HG03025 (cell line): Measurements from ENCODE around the gene SLC26A11.
"Not testable (repeated sequence)": the region's sequence is repeated elsewhere in the genome, so short reads cannot be mapped to it uniquely, and the experiment has no call there.

Source experiments
- ATAC-seq: cut with Tn5 transposase; IDR thresholded peaks from one replicate; pipeline ENCODE4 v1.9.1; 2021; ENCODE audit warnings: mild to moderate bottlenecking, moderate library complexity; ENCODE audit not compliant: unreplicated experiment, low FRiP score

SLC26A11 gene

DNA sequence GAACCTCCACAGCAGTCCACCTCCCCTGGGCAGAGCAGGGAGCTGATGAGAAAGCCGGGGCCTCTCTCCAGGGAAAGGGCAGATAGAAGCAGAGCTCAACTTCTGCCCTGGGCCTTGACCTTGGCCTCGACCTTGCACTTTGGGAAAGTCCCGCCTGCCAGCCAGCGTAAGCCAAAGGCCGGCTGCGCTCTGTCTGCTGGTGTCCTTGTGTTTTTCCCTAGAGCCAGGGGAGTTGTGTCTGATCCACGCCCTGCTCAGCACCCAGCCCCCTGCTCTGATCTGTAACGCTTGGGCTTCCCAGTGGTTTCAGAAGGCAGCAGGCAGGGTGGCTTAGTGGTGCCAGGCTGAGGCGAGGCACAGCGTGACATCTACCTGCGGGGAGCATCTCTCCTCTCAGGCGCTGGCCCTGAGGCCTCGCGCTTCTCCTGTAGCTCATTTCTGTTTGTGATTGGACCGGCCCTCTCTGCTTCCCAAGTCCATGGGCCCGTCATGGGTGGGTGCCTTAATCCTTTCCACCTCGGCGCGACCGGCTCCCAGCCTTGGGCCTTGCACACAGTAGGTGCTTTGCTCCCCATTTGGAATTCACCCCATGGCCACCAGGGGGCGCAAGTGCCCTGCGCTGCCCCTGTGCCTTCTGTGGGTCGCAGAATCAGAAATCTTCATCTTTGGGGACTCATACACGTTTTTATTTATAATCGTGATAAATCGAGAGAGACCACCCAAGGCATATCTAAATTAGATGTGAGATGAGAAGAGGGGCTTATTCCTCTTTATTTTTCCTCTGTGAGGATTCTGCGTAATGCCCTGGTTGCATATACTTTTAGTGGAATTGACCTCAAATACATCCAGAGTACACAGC is 24.3 kb upstream of the SLC26A11 start:
- no peak for ATAC-seq

GRCh38 chr17:80196652-80197051 is 23.6 kb upstream of the SLC26A11 start:
- no peak for ATAC-seq

GRCh38 chr17:80198144-80198661 is 22.0 kb upstream of the SLC26A11 start:
- ATAC-seq = no peak

DNA sequence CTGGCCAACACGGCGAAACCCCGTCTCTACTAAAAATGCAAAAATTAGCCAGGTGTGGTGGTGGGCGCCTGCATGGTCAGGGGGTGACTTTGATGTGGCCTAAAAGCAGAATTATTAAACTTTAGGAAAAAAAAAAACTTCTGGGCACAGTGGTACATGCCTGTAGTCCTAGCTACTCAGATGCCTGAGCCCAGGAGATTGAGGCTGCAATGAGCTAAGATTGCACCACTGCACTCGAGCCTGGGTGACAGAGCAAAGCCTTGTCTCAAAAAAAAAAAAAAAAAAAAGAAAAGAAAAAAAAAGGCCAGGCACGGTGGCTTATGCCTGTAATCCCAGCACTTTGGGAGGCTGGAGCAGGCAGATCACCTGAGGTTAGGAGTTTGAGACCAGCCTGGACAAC is 20.9 kb upstream of the SLC26A11 start:
- not testable (repeated sequence) for ATAC-seq

- ATAC-seq = no peak
These were observed 18.8 kb upstream of the SLC26A11 start for GRCh38 chr17:80201446-80201845.

DNA sequence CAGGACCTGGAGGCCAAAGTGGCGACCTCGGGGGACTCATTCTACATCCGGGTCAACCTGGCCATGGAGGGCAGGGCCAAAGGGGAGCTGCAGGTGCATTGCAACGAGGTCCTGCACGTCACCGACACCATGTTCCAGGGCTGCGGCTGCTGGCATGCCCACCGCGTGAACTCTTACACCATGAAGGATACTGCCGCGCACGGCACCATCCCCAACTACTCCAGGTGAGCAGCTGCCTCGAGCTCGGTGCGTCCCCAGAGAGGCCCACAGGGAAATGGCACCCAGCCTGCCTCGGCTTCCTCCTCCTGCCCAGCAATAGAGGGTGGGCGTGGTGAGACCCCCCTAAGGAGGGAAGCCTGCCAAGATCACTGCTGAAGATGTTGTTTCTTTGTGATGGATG is 18.0 kb upstream of the SLC26A11 start:
- ATAC-seq = no peak

GRCh38 chr17:80203471-80203963 is 16.7 kb upstream of the SLC26A11 start:
- ATAC-seq = no peak

DNA sequence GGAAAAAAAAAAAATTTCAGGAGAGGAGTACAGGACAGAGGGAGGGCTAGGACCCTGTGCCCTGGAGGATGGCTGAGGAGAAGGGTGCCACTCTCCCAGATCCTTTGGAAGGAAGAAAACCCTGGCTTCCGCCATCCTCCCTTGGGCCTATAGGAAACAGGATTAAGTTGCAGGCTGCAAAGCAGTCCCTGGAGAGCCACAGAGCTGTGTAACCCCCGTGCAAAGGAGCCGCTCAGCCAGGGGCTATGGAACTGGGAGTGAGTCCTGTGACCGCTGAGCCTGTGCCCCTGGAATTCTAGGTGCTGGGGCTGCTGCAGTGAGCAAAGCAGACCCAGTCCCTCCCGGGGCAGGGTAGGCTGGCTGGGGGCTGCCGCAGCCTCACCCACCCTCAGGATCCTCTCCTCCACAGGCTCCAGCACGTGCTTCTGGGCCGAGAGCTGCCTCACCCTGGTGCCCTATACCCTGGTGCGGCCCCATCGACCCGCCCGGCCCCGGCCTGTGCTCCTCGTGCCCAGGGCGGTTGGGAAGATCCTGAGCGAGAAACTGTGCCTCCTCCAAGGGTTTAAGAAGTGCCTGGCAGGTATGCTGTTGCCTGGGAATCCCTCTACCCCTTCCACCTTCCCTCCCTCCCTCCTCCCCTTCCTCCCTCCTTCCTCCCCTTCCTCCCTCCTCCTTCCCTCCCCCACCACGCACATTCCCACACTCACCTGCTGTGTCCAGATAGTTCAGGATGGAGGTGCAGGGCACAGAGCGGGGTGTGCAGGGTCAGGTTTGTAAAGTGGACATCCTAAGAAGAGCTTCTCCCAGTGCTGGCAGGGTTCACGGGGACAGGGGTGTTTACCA is 15.4 kb upstream of the SLC26A11 start:
- ATAC-seq = no peak

DNA sequence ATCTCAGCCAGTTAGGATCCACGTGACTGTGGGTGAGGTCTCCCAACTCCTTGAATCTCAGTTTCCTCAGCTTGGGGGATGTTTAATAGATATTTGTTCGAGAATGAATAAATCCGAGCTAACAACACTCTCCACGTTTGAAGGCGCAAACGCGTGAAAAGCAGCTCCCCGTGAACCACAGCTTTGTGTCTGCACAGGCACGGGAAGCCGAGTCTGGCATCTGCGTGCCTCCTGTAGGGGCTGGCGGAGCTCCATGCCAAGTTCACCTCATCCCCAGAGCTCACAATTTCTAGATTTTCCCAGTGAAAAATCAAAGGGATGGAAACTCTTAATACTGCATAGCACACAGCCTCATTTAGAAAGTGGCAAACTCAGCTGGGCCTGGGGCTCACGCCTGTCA is 14.4 kb upstream of the SLC26A11 start:
- ATAC-seq = no peak

DNA sequence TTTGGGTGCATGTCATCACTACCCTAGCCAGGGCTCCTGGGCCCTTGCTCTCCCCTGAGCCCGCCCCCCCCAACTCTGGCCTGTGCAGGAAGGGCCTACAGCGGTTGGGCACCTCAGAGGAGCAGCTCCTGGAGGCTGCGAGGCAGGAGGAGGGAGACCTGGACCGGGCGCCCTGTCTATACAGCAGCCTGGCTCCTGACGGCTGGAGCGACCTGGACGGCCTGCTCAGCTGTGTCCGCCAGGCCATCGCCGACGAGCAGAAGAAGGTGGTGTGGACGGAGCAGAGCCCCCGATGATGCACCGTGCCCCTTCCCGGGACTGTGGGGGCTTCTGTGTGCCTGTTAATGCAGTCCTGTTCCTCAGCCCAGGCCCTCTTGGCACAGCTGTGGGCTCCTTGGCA is 12.2 kb upstream of the SLC26A11 start:
- no peak for ATAC-seq

DNA sequence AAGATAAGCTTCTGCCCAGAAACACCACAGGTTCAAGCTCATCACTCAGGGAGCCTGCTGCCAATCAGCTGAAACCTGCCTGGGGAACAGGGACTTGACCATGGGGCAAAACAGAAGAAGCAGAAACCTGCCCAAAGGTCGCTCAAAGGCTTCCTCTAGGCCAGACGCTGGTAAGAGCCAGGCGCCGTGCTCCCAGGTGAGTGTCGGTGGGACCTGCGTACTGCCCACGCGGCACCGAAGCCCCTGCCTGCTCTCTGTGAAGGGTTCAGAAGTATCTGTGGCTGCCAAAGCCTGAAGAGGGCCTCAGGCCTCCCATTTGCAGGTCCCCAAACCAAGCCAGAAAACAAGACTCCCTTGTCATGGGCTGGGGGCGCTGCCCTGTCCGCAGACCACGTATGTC is 10.5 kb upstream of the SLC26A11 start:
- ATAC-seq = no peak

DNA sequence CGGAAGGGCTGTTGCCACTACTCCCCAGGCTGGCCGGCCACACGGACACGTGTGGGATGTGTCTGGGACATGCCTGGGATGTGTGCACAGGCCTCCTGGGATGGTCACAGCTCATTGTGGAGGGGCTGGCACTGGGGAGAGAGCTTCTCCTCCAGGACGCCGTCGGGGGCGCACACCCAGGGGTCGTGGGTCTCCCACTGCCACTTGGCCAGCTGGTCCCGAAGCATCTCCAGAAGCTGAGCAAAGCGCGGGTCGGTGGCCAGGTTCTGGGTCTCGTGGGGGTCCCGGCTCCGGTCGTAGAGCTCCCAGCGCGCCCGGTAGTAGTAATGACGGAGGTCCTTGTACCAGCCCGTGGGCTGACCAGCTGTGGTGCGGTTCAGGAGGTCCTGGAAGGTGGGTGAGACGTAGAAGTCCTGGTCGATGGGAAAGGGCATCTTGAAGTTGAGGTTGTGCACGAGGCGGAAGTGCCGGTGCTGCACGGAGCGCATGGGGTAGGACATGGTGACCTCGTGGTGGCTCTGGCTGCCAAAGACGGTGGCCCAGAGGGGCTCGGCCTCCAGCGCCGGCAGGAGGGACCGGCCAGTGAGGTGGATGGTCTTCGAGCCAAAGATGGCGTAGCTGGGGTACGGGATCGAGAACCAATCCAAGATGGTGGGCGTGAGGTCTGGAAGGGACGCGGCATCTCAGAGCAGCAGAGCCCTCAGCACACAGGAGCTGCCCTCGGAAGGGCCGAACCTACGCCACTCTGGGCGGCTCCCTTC is 9.7 kb upstream of the SLC26A11 start:
- no peak for ATAC-seq

GRCh38 chr17:80212109-80212508 is 8.1 kb upstream of the SLC26A11 start:
- no peak for ATAC-seq

- no peak for ATAC-seq
These were observed 7.7 kb upstream of the SLC26A11 start for GRCh38 chr17:80212511-80212910.

GRCh38 chr17:80212962-80213642 is 7.1 kb upstream of the SLC26A11 start:
- no peak for ATAC-seq

DNA sequence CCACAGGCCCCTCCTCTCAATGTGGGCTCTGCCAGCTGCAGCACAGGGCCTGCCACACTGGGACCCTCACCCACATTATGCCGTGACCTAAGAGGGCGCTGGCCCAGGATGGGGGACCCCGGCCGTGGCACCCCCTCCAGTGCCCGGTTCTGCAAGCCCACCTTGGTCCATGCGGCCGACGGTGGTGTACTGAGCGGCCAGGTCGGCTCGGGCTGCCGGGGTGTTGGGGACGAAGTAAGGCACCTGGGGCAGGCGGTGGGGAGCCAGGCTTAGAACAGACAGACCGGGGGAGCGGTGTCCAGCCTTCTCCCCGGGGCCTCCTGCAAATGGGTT is 6.6 kb upstream of the SLC26A11 start:
- no peak for ATAC-seq

DNA sequence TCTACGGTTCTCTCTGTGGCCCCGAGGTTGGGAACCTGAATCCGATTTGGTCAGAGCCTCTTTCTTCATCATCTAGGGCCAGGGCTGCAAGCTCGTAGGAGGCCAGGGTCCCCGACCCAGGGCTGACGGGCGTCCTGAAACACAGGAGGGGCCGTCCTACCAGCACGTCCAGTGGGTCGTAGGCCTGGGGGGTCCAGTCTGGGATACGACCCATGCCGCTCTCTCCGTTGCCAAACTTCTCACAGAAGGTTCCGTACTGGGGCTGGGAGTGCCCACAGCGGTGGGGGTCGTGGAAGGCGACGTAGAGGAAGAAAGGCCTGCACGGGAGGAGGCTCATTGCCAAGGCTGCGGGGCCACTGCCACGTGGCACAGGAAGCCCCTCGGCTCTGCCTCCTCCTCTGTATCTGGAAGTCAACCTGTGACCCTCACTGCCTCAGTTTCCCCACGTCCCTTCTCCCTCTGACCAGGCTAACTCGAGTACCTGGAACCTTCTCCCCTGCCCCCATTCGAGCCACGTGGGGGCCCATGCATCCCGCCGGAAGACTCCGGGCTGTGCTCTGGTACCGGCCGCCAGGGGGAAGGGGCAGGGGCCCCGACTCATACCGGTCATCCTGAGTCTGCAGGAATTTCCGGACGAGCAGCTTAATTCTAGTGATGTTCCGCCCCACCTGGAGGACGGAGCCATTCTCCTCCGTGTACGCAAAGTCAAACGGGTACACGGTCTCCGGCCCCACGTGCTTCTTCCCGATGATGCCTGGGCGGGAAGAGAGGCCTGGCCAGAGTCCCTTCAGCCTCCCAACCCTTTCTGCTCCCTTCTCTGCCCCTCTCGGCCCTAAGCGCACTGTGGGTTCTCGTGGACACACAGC is 6.0 kb upstream of the SLC26A11 start:
- no peak for ATAC-seq

- ATAC-seq = no peak
These were observed 5.4 kb upstream of the SLC26A11 start for GRCh38 chr17:80214878-80215210.
